ENCODE results near the gene EGFR.
A peak's percentile ranks its signal among the peaks of the same experiment; 100 is the strongest.

Gene EGFR

GRCh38 chr7:55249332-55249731, 230.5 kb downstream of the EGFR start:
- no peak for DNase-seq (ENCODE audit: low read depth)

GRCh38 chr7:55250313-55250712, 231.5 kb downstream of the EGFR start:
- no peak for DNase-seq (ENCODE audit: low read depth)

- DNase-seq (ENCODE audit: low read depth), result no peak
These were observed 232.5 kb downstream of the EGFR start for GRCh38 chr7:55251313-55251712.

GRCh38 chr7:55251911-55252310, 233.1 kb downstream of the EGFR start:
- no peak for DNase-seq (ENCODE audit: low read depth)

- DNase-seq (ENCODE audit: low read depth), result no peak
These were observed 233.6 kb downstream of the EGFR start for GRCh38 chr7:55252386-55252785.

- DNase-seq (ENCODE audit: low read depth), result no peak
These were observed 234.4 kb downstream of the EGFR start for GRCh38 chr7:55253188-55253587.

GRCh38 chr7:55254242-55254595, 235.4 kb downstream of the EGFR start:
- no peak for DNase-seq (ENCODE audit: low read depth)

- DNase-seq (ENCODE audit: low read depth), result peak; percentile 56
These were observed 236.0 kb downstream of the EGFR start for GRCh38 chr7:55254596-55255495.

- peak; percentile 49 for DNase-seq (ENCODE audit: low read depth)
These were observed 237.0 kb downstream of the EGFR start for GRCh38 chr7:55255496-55256445.

GRCh38 chr7:55258631-55259030, 239.8 kb downstream of the EGFR start:
- DNase-seq (ENCODE audit: low read depth), result no peak

GRCh38 chr7:55260171-55260570, 241.4 kb downstream of the EGFR start:
- no peak for DNase-seq (ENCODE audit: low read depth)

GRCh38 chr7:55260676-55261385, 242.0 kb downstream of the EGFR start:
- no peak for DNase-seq (ENCODE audit: low read depth)

All from stimulated activated CD8-positive, alpha-beta memory T cell treated with anti-CD3 and anti-CD28 coated beads, Interleukin-15, amount 100 ng/mL, for 24 hours (primary cell).